Measurements from ENCODE around the gene CPLX4. TPM values are rescaled to one million over a fixed set of nuclear protein-coding genes. Genes with fewer than 3 reads are reported as not detected.
"Not testable (repeated sequence)": the region's sequence is repeated elsewhere in the genome, so short reads cannot be mapped to it uniquely, and the experiment has no call there.

The CPLX4 gene
- polyA plus RNA-seq, 2 donors: not detected

- Histone ChIP-seq H3K4me3 (ENCODE audit: low read depth in 1 of 2, low read length in 2 of 2) (no peak overlapping the region), H3K36me3 (ENCODE audit: control insufficient read depth in 2 of 2, insufficient read depth in 2 of 2, low read length in 1 of 2) (no peaks in the 10 kb centered on the region), H3K4me1 (ENCODE audit: control insufficient read depth in 2 of 2, insufficient read depth in 2 of 2, low read length in 1 of 2) (peaks cover 6 to 8% of the 10 kb centered on the region in 2 donors)
Observed at GRCh38 chr18:59267503-59268126, 50.8 kb downstream of the CPLX4 start.

GRCh38 chr18:59266886-59267502 lies 51.5 kb downstream of the CPLX4 start:
- Histone ChIP-seq H3K27me3 (ENCODE audit: control insufficient read depth in 1 of 2, insufficient read depth in 2 of 2, low read length in 2 of 2) (peaks cover 0 to 45% of the 10 kb centered on the region in 2 donors), H3K4me3 (ENCODE audit: low read depth in 1 of 2, low read length in 2 of 2) (no peak overlapping the region), H3K9me3 (ENCODE audit: control insufficient read depth in 2 of 2, insufficient read depth in 1 of 2, low read depth in 1 of 2, low read length in 1 of 2) (peaks cover 4 to 8% of the 10 kb centered on the region in 2 donors), H3K36me3 (ENCODE audit: control insufficient read depth in 2 of 2, insufficient read depth in 2 of 2, low read length in 1 of 2) (no peaks in the 10 kb centered on the region), H3K27ac (ENCODE audit: low read depth in 2 of 2, low read length in 1 of 2) (no peak overlapping the region), H3K4me1 (ENCODE audit: control insufficient read depth in 2 of 2, insufficient read depth in 2 of 2, low read length in 1 of 2) (peaks cover 6 to 8% of the 10 kb centered on the region in 2 donors)
- WGBS, 2 donors: 13 to 14% methylated on average over 10 of the region's 10 CpGs

More at GRCh38 chr18:59267503-59268126, 50.8 kb downstream of the CPLX4 start:
- no peak overlapping the region for H3K27ac ChIP-seq (ENCODE audit: low read depth in 2 of 2, low read length in 1 of 2)
- H3K27me3 ChIP-seq (ENCODE audit: control insufficient read depth in 1 of 2, insufficient read depth in 2 of 2, low read length in 2 of 2): peaks cover 0 to 50% of the 10 kb centered on the region in 2 donors
- WGBS, 2 donors: 2 to 3% methylated on average over 39 to 41 of the region's 41 CpGs
- peaks cover 4 to 8% of the 10 kb centered on the region in 2 donors for H3K9me3 ChIP-seq (ENCODE audit: control insufficient read depth in 2 of 2, insufficient read depth in 1 of 2, low read depth in 1 of 2, low read length in 1 of 2)

- Histone ChIP-seq H3K4me3 (ENCODE audit: low read depth in 1 of 2, low read length in 2 of 2) (no peak overlapping the region), H3K4me1 (ENCODE audit: control insufficient read depth in 2 of 2, insufficient read depth in 2 of 2, low read length in 1 of 2) (peaks cover 6 to 8% of the 10 kb centered on the region in 2 donors), H3K27me3 (ENCODE audit: control insufficient read depth in 1 of 2, insufficient read depth in 2 of 2, low read length in 2 of 2) (peaks cover 0 to 45% of the 10 kb centered on the region in 2 donors), H3K36me3 (ENCODE audit: control insufficient read depth in 2 of 2, insufficient read depth in 2 of 2, low read length in 1 of 2) (no peaks in the 10 kb centered on the region), H3K27ac (ENCODE audit: low read depth in 2 of 2, low read length in 1 of 2) (no peak overlapping the region), H3K9me3 (ENCODE audit: control insufficient read depth in 2 of 2, insufficient read depth in 1 of 2, low read depth in 1 of 2, low read length in 1 of 2) (peaks cover 4 to 8% of the 10 kb centered on the region in 2 donors)
- 15 to 20% methylated on average over 1 of the region's 1 CpG for WGBS, 2 donors
Observed at GRCh38 chr18:59266459-59266858, 52.0 kb downstream of the CPLX4 start.

- peaks cover 0 to 42% of the 10 kb centered on the region in 2 donors for H3K27me3 ChIP-seq (ENCODE audit: control insufficient read depth in 1 of 2, insufficient read depth in 2 of 2, low read length in 2 of 2)
- peaks cover 4 to 8% of the 10 kb centered on the region in 2 donors for H3K9me3 ChIP-seq (ENCODE audit: control insufficient read depth in 2 of 2, insufficient read depth in 1 of 2, low read depth in 1 of 2, low read length in 1 of 2)
- 9 to 11% methylated on average over 12 of the region's 12 CpGs for WGBS, 2 donors
- H3K4me1 ChIP-seq (ENCODE audit: control insufficient read depth in 2 of 2, insufficient read depth in 2 of 2, low read length in 1 of 2): peaks cover 6 to 8% of the 10 kb centered on the region in 2 donors
- H3K4me3 ChIP-seq (ENCODE audit: low read depth in 1 of 2, low read length in 2 of 2): peak overlapping the region in 1 of 2 donors; percentile 28
- H3K27ac ChIP-seq (ENCODE audit: low read depth in 2 of 2, low read length in 1 of 2): no peak overlapping the region
- H3K36me3 ChIP-seq (ENCODE audit: control insufficient read depth in 2 of 2, insufficient read depth in 2 of 2, low read length in 1 of 2): no peaks in the 10 kb centered on the region
Observed at GRCh38 chr18:59265974-59266369, 52.5 kb downstream of the CPLX4 start.

- peaks cover 0 to 36% of the 10 kb centered on the region in 2 donors for H3K27me3 ChIP-seq (ENCODE audit: control insufficient read depth in 1 of 2, insufficient read depth in 2 of 2, low read length in 2 of 2)
- 6 to 7% methylated on average over 36 to 38 of the region's 38 CpGs for WGBS, 2 donors
- H3K4me3 ChIP-seq (ENCODE audit: low read depth in 1 of 2, low read length in 2 of 2): peak overlapping the region; percentile 19 to 28
- no peaks in the 10 kb centered on the region for H3K36me3 ChIP-seq (ENCODE audit: control insufficient read depth in 2 of 2, insufficient read depth in 2 of 2, low read length in 1 of 2)
- H3K4me1 ChIP-seq (ENCODE audit: control insufficient read depth in 2 of 2, insufficient read depth in 2 of 2, low read length in 1 of 2): peaks cover 6 to 8% of the 10 kb centered on the region in 2 donors
- peaks cover 4 to 8% of the 10 kb centered on the region in 2 donors for H3K9me3 ChIP-seq (ENCODE audit: control insufficient read depth in 2 of 2, insufficient read depth in 1 of 2, low read depth in 1 of 2, low read length in 1 of 2)
- no peak overlapping the region for H3K27ac ChIP-seq (ENCODE audit: low read depth in 2 of 2, low read length in 1 of 2)
Observed at GRCh38 chr18:59265246-59265973, 53.0 kb downstream of the CPLX4 start.

GRCh38 chr18:59264651-59265245 lies 53.7 kb downstream of the CPLX4 start:
- H3K36me3 ChIP-seq (ENCODE audit: control insufficient read depth in 2 of 2, insufficient read depth in 2 of 2, low read length in 1 of 2): no peaks in the 10 kb centered on the region
- 9 to 11% methylated on average over 41 of the region's 41 CpGs for WGBS, 2 donors
- peaks cover 0 to 35% of the 10 kb centered on the region in 2 donors for H3K27me3 ChIP-seq (ENCODE audit: control insufficient read depth in 1 of 2, insufficient read depth in 2 of 2, low read length in 2 of 2)
- H3K4me3 ChIP-seq (ENCODE audit: low read depth in 1 of 2, low read length in 2 of 2): peak overlapping the region in 1 of 2 donors; percentile 28
- no peak overlapping the region for H3K27ac ChIP-seq (ENCODE audit: low read depth in 2 of 2, low read length in 1 of 2)
- peaks cover 4 to 8% of the 10 kb centered on the region in 2 donors for H3K9me3 ChIP-seq (ENCODE audit: control insufficient read depth in 2 of 2, insufficient read depth in 1 of 2, low read depth in 1 of 2, low read length in 1 of 2)
- peaks cover 6 to 8% of the 10 kb centered on the region in 2 donors for H3K4me1 ChIP-seq (ENCODE audit: control insufficient read depth in 2 of 2, insufficient read depth in 2 of 2, low read length in 1 of 2)

- Histone ChIP-seq H3K4me1 (ENCODE audit: control insufficient read depth in 2 of 2, insufficient read depth in 2 of 2, low read length in 1 of 2) (peaks cover 6% of the 10 kb centered on the region in 2 donors), H3K9me3 (ENCODE audit: control insufficient read depth in 2 of 2, insufficient read depth in 1 of 2, low read depth in 1 of 2, low read length in 1 of 2) (peaks cover 4 to 8% of the 10 kb centered on the region in 2 donors), H3K4me3 (ENCODE audit: low read depth in 1 of 2, low read length in 2 of 2) (no peak overlapping the region), H3K36me3 (ENCODE audit: control insufficient read depth in 2 of 2, insufficient read depth in 2 of 2, low read length in 1 of 2) (no peaks in the 10 kb centered on the region), H3K27me3 (ENCODE audit: control insufficient read depth in 1 of 2, insufficient read depth in 2 of 2, low read length in 2 of 2) (peaks cover 0 to 32% of the 10 kb centered on the region in 2 donors), H3K27ac (ENCODE audit: low read depth in 2 of 2, low read length in 1 of 2) (no peak overlapping the region)
- 8 to 11% methylated on average over 17 of the region's 17 CpGs for WGBS, 2 donors
Observed at GRCh38 chr18:59264121-59264571, 54.3 kb downstream of the CPLX4 start.

GRCh38 chr18:59263661-59264060 lies 54.8 kb downstream of the CPLX4 start:
- WGBS, 2 donors: 8 to 10% methylated on average over 16 of the region's 16 CpGs

GRCh38 chr18:59262243-59262642 lies 56.2 kb downstream of the CPLX4 start:
- H3K9me3 ChIP-seq (ENCODE audit: control insufficient read depth in 2 of 2, insufficient read depth in 1 of 2, low read depth in 1 of 2, low read length in 1 of 2); H3K4me1 ChIP-seq (ENCODE audit: control insufficient read depth in 2 of 2, insufficient read depth in 2 of 2, low read length in 1 of 2); H3K36me3 ChIP-seq (ENCODE audit: control insufficient read depth in 2 of 2, insufficient read depth in 2 of 2, low read length in 1 of 2); H3K4me3 ChIP-seq (ENCODE audit: low read depth in 1 of 2, low read length in 2 of 2); H3K27ac ChIP-seq (ENCODE audit: low read depth in 2 of 2, low read length in 1 of 2): not testable (repeated sequence)
- WGBS, 2 donors: 91 to 94% methylated on average over 1 to 2 of the region's 2 CpGs
- H3K27me3 ChIP-seq (ENCODE audit: control insufficient read depth in 1 of 2, insufficient read depth in 2 of 2, low read length in 2 of 2): peaks cover 0 to 17% of the 10 kb centered on the region in 2 donors

More at GRCh38 chr18:59263661-59264060, 54.8 kb downstream of the CPLX4 start:
- Histone ChIP-seq H3K9me3 (ENCODE audit: control insufficient read depth in 2 of 2, insufficient read depth in 1 of 2, low read depth in 1 of 2, low read length in 1 of 2) (peaks cover 4 to 8% of the 10 kb centered on the region in 2 donors), H3K4me3 (ENCODE audit: low read depth in 1 of 2, low read length in 2 of 2) (no peak overlapping the region), H3K36me3 (ENCODE audit: control insufficient read depth in 2 of 2, insufficient read depth in 2 of 2, low read length in 1 of 2) (no peaks in the 10 kb centered on the region), H3K4me1 (ENCODE audit: control insufficient read depth in 2 of 2, insufficient read depth in 2 of 2, low read length in 1 of 2) (peaks cover 5 to 6% of the 10 kb centered on the region in 2 donors), H3K27ac (ENCODE audit: low read depth in 2 of 2, low read length in 1 of 2) (no peak overlapping the region), H3K27me3 (ENCODE audit: control insufficient read depth in 1 of 2, insufficient read depth in 2 of 2, low read length in 2 of 2) (peaks cover 0 to 27% of the 10 kb centered on the region in 2 donors)
